D721Med (cell line): ENCODE measurements around the gene FGF21.

Source experiments
- DNase-seq: peaks from one replicate; pipeline ENCODE4 v3.0.0; 2011; ENCODE audit warnings: low spot score; ENCODE audit not compliant: insufficient read length
- FAIRE-seq: peaks from 2 replicates; lab custom pipeline; 2011; peaks lifted over from hg19 to GRCh38; lab: Jason Lieb, UNC
- TF ChIP-seq, protein P1 (sequence below): IDR thresholded peaks from 2 replicates; pipeline ENCODE4 v1.5.1; 2012; ENCODE audit warnings: mild to moderate bottlenecking, control low read depth; ENCODE audit not compliant: insufficient read depth; ENCODE audit errors: missing control alignments

Gene FGF21

DNA sequence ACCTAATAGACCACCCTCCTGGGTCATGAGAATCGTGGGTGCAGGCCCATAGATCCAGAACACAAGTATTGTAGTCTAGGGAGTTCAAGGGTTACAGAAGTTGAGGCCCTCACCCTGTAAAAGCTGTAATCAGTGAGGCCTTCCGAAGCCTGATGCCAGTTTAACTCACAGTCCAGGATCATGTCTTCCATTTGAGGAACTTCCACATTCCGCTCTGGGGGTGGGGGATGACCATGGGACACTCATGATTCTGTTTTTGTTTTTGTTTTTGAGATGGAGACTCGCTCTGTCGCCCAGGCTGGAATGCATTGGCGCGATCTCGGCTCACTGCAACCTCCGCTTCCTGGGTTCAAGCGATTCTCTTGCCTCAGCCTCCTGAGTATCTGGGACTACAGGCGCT, 13.2 kb upstream of the FGF21 start:
- FAIRE-seq: no peak
- TF ChIP-seq, protein P1, sequence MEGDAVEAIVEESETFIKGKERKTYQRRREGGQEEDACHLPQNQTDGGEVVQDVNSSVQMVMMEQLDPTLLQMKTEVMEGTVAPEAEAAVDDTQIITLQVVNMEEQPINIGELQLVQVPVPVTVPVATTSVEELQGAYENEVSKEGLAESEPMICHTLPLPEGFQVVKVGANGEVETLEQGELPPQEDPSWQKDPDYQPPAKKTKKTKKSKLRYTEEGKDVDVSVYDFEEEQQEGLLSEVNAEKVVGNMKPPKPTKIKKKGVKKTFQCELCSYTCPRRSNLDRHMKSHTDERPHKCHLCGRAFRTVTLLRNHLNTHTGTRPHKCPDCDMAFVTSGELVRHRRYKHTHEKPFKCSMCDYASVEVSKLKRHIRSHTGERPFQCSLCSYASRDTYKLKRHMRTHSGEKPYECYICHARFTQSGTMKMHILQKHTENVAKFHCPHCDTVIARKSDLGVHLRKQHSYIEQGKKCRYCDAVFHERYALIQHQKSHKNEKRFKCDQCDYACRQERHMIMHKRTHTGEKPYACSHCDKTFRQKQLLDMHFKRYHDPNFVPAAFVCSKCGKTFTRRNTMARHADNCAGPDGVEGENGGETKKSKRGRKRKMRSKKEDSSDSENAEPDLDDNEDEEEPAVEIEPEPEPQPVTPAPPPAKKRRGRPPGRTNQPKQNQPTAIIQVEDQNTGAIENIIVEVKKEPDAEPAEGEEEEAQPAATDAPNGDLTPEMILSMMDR: no peak
- no peak for DNase-seq

DNA sequence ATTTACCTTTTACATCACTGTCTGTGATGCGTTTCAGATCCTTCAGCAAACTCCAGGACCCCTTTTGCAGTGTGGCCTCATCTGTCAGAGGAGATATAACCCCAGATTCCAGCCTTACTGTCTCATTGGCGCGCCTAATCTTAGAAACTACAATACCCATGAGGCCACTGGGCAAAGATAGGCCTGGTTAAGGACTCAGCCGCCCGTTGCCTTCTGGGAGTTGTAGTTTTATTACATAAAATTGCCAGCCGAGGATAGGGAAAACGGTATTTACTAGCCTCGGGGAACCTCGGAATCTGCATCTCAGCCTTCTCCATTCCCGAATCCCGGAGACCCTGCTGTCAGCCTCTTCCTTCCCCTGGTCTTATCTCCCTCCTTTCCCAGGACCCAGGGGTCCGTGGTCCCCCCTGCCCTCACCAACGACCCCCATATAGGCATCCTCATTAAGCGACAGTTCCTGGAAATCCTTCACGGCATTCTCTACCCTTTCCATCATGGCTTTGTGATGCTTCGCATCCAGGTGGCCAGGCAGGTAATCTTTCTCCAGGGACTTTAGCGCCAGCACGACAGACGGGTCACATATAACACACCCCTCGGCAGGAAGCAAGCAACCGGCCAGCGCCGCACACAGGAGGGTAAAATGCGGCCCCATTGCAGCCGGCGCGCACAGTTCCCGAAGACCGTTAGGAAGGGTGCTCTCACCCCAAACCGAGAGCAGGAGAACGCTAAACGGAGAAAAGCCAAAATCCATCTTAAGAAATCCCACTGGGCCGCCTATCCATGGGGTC, 9.9 kb upstream of the FGF21 start:
- FAIRE-seq: no peak
- TF ChIP-seq, protein P1: no peak
- DNase-seq: no peak

DNA sequence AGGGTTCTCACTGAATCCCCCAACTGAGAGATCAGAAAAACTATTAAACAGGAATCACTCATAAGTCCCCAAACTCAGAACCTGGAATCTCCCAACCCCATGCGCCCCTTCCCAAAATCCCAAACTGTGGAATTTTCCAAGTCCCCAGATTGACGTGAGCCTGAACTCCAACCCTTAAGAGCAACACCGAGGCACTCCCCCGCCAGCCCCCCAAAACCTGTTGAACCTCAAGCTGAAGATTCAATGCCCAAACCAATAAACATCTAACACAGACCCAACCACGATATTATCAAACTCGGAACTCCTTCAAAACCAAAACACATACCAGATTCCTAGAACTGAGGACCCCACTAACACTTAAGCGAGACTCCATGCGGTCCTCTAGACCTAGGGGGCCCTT, 9.2 kb upstream of the FGF21 start:
- FAIRE-seq (no peak), DNase-seq (no peak)
- TF ChIP-seq, protein P1: no peak

DNA sequence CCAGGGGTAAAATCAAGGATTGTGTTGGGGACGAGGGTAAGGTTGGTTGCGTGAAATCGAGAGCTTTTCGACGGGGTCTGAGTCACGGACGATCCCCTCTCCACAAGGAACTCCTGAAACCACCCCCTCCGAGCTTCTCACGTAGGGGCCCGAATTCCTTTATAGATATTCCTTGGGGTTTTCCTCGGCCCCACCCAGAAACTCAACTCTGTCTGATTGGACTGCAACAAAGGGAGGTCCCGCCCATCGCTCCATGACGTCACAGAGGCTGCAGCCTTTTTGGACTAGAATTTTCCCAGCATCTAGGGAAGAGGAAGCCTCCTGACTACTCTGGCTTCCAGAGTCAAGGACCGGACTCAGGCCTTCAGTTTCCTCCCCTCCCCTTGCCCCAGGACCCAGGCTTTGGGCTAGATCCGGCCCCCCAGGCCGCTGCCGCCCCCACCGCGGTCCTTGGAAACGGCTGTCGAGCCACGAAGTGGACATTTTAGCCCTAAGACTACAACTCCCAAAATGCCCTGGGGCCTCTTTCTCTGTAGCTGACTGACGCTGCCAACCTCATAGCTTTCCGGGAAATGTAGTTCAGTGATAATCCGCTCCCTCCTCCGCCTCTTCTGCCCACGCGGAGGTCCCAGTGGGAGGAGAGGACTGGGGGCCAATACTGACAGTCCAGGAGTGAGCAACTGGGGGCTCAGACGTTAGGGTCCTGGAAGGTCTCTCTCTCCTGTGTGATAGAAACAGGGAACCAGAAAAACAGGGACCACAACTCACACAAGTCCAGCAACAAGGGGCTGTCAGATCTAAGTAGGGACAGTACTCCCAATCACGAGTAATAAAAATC, 8.4 kb upstream of the FGF21 start, which contains the start of gene IZUMO1:
Gene IZUMO1, minus strand, starts transcription at position 172 of the 838 bp plus-strand sequence. CDS start 1,050 bp downstream, outside the sequence.
- TF ChIP-seq, protein P1: no peak
- no peak for FAIRE-seq
- peak; percentile 97 for DNase-seq

DNA sequence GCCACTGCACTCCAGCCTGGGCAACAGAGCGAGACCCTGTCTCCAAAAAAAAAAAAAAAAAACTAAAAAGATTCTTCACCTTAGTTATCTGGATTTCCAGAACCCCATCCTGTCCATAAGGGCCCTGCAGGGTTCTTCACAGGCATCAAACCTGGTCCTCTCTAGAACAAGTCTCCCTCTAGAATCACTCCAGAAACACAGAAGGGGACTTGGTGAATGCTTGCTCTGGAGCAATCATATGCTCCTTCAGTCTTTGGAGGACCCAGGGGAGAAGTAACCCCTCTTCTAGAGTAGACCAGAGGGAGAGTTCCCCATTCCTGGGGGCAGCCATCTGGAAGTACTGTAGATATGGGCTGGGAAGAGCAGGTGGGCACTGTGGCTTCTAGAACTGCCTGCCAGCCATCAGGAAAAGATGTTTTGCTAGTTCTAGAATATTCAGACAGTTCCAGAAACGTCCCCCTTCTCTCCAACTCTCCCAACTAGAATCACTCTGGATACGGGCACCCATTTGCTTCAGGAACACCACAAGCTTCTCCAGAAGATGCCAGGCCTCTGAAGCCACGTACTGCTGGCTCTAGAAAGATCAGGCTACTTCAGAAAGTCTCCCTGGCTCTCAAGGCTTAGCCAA, 5.6 kb upstream of the FGF21 start:
- TF ChIP-seq, protein P1: no peak
- DNase-seq (no peak), FAIRE-seq (no peak)

DNA sequence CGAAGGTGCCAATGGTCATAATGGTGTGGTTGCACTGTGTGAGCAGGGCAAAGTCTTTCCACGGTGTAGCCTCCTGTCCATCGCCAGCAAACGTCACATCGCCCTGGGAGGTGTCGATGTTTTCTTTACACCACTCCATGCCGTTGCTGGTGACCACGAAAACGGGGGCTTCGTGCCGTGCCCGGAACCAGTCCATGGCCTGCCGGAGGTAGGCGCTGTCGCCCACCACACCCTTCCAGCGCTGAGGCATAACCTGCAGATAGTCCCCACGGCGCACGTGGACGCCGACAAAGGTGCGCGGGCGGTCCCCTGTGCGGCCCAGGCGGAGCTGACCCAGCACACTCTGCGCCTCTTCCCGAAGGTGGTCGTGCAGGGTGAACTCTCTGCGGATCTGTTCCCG, 5.0 kb upstream of the FGF21 start:
- FAIRE-seq: no peak
- TF ChIP-seq, protein P1: no peak
- no peak for DNase-seq
